T47D (cell line): ENCODE data around the gene SCFD2.
"Not testable (repeated sequence)": the region's sequence is repeated elsewhere in the genome, so short reads cannot be mapped to it uniquely, and the experiment has no call there.

Experiments
- DNase-seq, 2 experiments: peaks; one replicate each; pipeline versions ENCODE4 v3.0.0 to v3.0.0-alpha.2; 2011 to 2012; ENCODE audit warnings: low read depth in 1 of 2, low spot score in 1 of 2
- JUND ChIP-seq: IDR thresholded peaks from 2 replicates; pipeline ENCODE4 v1.6.1; 2012; ENCODE audit warnings: low read depth
- in situ Hi-C: cut with HindIII; loops from 2 replicates; pipeline ENCODE4 v1.10.0; 2016; ENCODE audit warnings: low sequenced_read_pairs, low pct_unique_long_range_greater_than_20kb

The SCFD2 gene

GRCh38 chr4:53055716-53056403, 310.0 kb downstream of the SCFD2 start:
- TF ChIP-seq JUND, result no peak
- in situ Hi-C loops, result no loop called here
- DNase-seq, result no peak

GRCh38 chr4:53055274-53055673, 310.6 kb downstream of the SCFD2 start:
- TF ChIP-seq JUND, result no peak
- DNase-seq, result no peak
- in situ Hi-C loops, result no loop called here

- in situ Hi-C loops, result no loop called here
- no peak for DNase-seq
- no peak for TF ChIP-seq JUND
Observed at GRCh38 chr4:53050361-53050774, 315.5 kb downstream of the SCFD2 start.

GRCh38 chr4:53049528-53049927, 316.3 kb downstream of the SCFD2 start:
- in situ Hi-C loops, result no loop called here
- TF ChIP-seq JUND, result no peak
- no peak for DNase-seq

GRCh38 chr4:53044651-53044960, 321.3 kb downstream of the SCFD2 start:
- DNase-seq, result no peak
- in situ Hi-C loops, result no loop called here
- TF ChIP-seq JUND, result no peak

GRCh38 chr4:53043891-53044650, 321.8 kb downstream of the SCFD2 start:
- in situ Hi-C loops, result no loop called here
- no peak for DNase-seq

GRCh38 chr4:53043055-53043454, 322.8 kb downstream of the SCFD2 start:
- in situ Hi-C loops, result no loop called here
- DNase-seq, result no peak
- no peak for TF ChIP-seq JUND

More at GRCh38 chr4:53043891-53044650, 321.8 kb downstream of the SCFD2 start:
- TF ChIP-seq JUND, result no peak

- TF ChIP-seq JUND, result no peak
- no peak for DNase-seq
- in situ Hi-C loops, result no loop called here
Observed at GRCh38 chr4:53040851-53041250, 325.0 kb downstream of the SCFD2 start.

GRCh38 chr4:53040459-53040815, 325.4 kb downstream of the SCFD2 start:
- in situ Hi-C loops, result no loop called here
- DNase-seq, result no peak
- TF ChIP-seq JUND, result no peak

GRCh38 chr4:53039741-53040458, 326.0 kb downstream of the SCFD2 start:
- no peak for TF ChIP-seq JUND
- in situ Hi-C loops, result no loop called here
- DNase-seq, result no peak

GRCh38 chr4:53037892-53038291, 328.0 kb downstream of the SCFD2 start:
- in situ Hi-C loops, result no loop called here
- DNase-seq, result no peak
- TF ChIP-seq JUND, result no peak

GRCh38 chr4:53032908-53033307, 333.0 kb downstream of the SCFD2 start:
- in situ Hi-C loops, result not testable (repeated sequence)

GRCh38 chr4:53026233-53026632, 339.6 kb downstream of the SCFD2 start:
- in situ Hi-C loops, result no loop called here
- no peak for TF ChIP-seq JUND
- DNase-seq, result no peak

More at GRCh38 chr4:53032908-53033307, 333.0 kb downstream of the SCFD2 start:
- DNase-seq, result not testable (repeated sequence)
